ENCODE data around the gene COBLL1.

DNA sequence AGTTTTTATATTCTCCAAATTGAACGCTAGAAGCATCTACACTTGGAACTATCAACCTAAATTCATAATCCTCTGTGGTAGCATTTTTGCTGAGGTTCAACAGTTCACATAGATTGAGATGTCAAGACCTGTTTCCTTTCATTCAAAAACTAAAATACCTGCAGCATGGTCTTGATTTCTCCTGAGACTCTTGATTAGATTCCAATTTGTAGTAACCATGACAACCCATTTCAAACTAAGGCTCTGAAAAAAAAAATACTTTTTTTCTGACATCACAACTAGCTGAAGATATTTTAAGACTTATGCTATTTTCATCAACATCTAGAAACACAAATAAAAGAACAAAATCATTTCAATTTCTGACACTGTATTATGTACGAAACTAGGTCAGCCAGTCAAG is 29.8 kb downstream of the COBLL1 start:
- TF ChIP-seq CTCF (optimal IDR thresholded peaks at IDR 0.05 in 1 of 3, IDR thresholded peaks at IDR 0.05 in 1 of 3, conservative IDR thresholded peaks at IDR 0.05 in 1 of 3; ENCODE audit: extremely low read depth in 1 of 3, insufficient read depth in 2 of 3, low read length in 3 of 3) (no peak), EZH2 (IDR thresholded peaks at IDR 0.05; ENCODE audit: low read length) (no peak)
